CD4-positive, alpha-beta T cell treated with Interleukin-1 beta for 1 hour (primary cell): ENCODE results near the gene RGS7.
"Not testable (repeated sequence)": the region's sequence is repeated elsewhere in the genome, so short reads cannot be mapped to it uniquely, and the experiment has no call there.

ENCODE experiments used
- DNase-seq, 2 donors: peaks; one replicate each; pipeline ENCODE4 v3.0.0-alpha.2; 2020 to 2022

The RGS7 gene

GRCh38 chr1:240888787-240889048, 468.3 kb downstream of the RGS7 start:
- DNase-seq, result no peak

GRCh38 chr1:240888039-240888786, 468.8 kb downstream of the RGS7 start:
- DNase-seq, result no peak

- no peak for DNase-seq
Measured at GRCh38 chr1:240883490-240883889, 473.5 kb downstream of the RGS7 start.

GRCh38 chr1:240882656-240883308, 474.2 kb downstream of the RGS7 start:
- DNase-seq, result not testable (repeated sequence)

- no peak for DNase-seq
Measured at GRCh38 chr1:240878631-240879030, 478.4 kb downstream of the RGS7 start.

GRCh38 chr1:240877605-240878004, 479.4 kb downstream of the RGS7 start:
- DNase-seq, result no peak

GRCh38 chr1:240876071-240876470, 480.9 kb downstream of the RGS7 start:
- DNase-seq, result no peak

- DNase-seq, result no peak
Measured at GRCh38 chr1:240869071-240869470, 487.9 kb downstream of the RGS7 start.

- DNase-seq, result no peak
Measured at GRCh38 chr1:240866724-240867123, 490.3 kb downstream of the RGS7 start.

- DNase-seq, result no peak
Measured at GRCh38 chr1:240860023-240860422, 497.0 kb downstream of the RGS7 start.

- no peak for DNase-seq
Measured at GRCh38 chr1:240854367-240854766, 502.6 kb downstream of the RGS7 start.

GRCh38 chr1:240847325-240847724, 509.7 kb downstream of the RGS7 start:
- DNase-seq, result no peak

GRCh38 chr1:240844486-240844885, 512.5 kb downstream of the RGS7 start:
- no peak for DNase-seq

- no peak for DNase-seq
Measured at GRCh38 chr1:240843798-240844197, 513.2 kb downstream of the RGS7 start.

GRCh38 chr1:240836271-240836670, 520.7 kb downstream of the RGS7 start:
- DNase-seq, result no peak

- DNase-seq, result no peak
Measured at GRCh38 chr1:240835291-240835690, 521.7 kb downstream of the RGS7 start.

GRCh38 chr1:240833075-240833474, 523.9 kb downstream of the RGS7 start:
- no peak for DNase-seq

GRCh38 chr1:240831922-240832321, 525.1 kb downstream of the RGS7 start:
- no peak for DNase-seq

GRCh38 chr1:240831191-240831631, 525.8 kb downstream of the RGS7 start:
- no peak for DNase-seq

GRCh38 chr1:240829487-240829886, 527.5 kb downstream of the RGS7 start:
- no peak for DNase-seq

GRCh38 chr1:240827786-240828185, 529.2 kb downstream of the RGS7 start:
- DNase-seq, result no peak

- DNase-seq, result no peak
Measured at GRCh38 chr1:240824238-240824637, 532.8 kb downstream of the RGS7 start.

GRCh38 chr1:240823357-240823756, 533.6 kb downstream of the RGS7 start:
- DNase-seq, result no peak

GRCh38 chr1:240821925-240822324, 535.1 kb downstream of the RGS7 start:
- no peak for DNase-seq

GRCh38 chr1:240820816-240821215, 536.2 kb downstream of the RGS7 start:
- DNase-seq, result no peak
